Activated T-cell treated with anti-CD3 and anti-CD28 coated beads for 48 hours (primary cell): Measurements from ENCODE around the gene ADAMTS2.

Source experiments
- DNase-seq: peaks from one replicate; pipeline ENCODE4 v3.0.0-alpha.2; 2020; ENCODE audit warnings: low read depth

Gene ADAMTS2

GRCh38 chr5:179345433-179346321 lies at the start of gene ADAMTS2:
ADAMTS2 (minus strand) TSS chr5:179345461; CDS start chr5:179345328, 133 bp downstream.
- no peak for DNase-seq

- DNase-seq = no peak
These were observed 47.8 kb upstream of the ADAMTS2 start for GRCh38 chr5:179393078-179393477.

DNA sequence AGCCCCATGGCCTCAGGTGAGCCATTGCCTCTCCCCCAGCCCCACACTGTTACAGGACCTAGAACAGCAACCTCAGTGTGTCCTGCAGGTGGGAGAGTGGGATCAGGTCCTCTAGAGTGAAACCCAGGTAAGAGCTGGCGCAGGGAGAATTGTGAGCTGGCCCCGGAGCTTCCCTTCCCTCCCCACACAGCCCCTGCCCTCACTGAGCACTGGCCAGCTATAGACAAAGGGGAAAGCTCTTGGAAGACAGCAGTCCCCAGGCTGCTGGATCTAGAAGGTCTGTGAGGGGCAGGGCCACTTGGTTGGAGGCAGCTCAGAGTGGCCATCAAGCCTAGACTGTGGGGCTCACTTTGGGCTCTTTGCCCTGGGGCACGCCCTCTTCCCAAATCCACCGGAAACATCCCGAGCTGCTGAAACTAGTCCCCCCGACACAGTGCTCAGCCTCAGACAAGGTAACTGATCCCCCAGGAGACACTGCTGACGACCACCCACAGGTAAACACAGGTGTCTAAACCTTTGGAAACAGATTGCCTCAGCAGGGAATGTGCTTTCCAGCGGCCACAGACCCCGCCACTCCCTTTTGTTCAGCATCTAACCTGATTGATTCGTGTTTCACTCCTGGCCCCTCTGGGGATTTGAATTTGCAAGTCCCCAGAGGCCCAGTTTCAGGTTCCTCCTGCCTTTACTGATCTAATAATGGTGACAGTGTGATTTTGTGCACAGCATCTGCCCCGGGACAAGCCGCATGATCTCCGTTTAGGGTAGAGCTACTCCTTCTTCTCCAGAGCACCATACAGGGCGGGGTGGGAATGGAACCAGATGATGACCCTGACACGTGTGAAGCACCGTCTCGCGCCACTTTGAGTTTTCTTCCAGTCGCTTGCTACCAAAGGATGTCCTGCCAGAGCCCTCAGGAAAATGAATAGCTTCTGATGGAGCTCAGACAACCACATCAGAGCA lies 42.2 kb upstream of the ADAMTS2 start:
- DNase-seq = no peak

DNA sequence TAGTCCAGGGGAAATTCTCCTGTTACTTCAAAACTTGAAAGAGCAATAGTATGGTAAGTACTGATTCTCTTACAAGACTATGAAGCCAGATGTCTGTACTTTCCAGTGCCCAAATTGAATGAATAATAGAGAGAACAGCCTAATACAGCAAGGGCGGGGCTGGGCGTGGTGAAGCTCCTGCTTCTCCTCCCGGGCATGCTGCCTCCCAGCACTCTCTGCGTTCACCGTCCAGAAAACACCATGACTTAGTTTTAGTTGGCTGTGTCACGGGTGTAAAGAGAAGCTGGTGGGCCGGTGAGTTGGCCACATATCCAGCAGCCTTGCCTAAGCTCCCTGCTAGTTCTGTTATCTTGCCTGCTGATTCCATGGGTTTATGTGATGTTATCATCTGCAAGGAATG lies 40.7 kb upstream of the ADAMTS2 start:
- no peak for DNase-seq

DNA sequence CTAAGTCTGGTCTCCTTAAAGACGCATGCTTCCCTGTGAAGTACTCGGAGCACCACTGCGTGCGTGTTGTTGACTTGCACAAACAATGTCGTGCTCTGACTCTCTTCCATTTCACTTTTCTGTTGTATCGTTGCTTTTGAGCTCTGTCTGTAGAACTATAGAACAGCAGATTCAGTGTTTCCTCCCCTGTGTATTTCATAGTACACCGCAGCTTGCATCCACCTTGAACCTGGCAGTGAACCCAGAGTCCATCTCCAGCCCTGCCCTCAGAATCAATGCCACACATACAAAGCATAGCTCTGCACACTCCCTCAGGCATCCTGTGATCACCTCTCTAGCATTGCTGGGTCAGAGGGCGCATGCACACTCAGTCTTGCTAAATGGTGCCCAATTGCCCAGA lies 37.2 kb upstream of the ADAMTS2 start:
- no peak for DNase-seq

DNA sequence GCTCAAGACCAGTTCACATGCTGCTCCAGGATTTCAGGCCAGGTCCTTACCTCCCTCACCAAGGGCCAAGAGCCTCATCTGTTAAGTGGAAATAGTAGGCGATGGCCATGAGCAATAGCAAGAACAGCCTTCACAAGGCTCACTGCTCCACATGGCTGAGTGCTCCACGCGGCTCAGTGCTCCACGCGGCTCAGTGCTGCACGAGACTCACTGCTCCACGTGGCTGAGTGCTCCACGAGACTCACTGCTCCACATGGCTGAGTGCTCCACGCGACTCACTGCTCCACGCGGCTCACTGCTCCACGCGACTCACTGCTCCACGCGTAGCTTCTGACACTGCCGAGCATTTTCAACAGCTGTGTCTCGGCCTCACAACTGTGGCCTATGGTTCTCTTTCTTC lies 36.4 kb upstream of the ADAMTS2 start:
- no peak for DNase-seq

DNA sequence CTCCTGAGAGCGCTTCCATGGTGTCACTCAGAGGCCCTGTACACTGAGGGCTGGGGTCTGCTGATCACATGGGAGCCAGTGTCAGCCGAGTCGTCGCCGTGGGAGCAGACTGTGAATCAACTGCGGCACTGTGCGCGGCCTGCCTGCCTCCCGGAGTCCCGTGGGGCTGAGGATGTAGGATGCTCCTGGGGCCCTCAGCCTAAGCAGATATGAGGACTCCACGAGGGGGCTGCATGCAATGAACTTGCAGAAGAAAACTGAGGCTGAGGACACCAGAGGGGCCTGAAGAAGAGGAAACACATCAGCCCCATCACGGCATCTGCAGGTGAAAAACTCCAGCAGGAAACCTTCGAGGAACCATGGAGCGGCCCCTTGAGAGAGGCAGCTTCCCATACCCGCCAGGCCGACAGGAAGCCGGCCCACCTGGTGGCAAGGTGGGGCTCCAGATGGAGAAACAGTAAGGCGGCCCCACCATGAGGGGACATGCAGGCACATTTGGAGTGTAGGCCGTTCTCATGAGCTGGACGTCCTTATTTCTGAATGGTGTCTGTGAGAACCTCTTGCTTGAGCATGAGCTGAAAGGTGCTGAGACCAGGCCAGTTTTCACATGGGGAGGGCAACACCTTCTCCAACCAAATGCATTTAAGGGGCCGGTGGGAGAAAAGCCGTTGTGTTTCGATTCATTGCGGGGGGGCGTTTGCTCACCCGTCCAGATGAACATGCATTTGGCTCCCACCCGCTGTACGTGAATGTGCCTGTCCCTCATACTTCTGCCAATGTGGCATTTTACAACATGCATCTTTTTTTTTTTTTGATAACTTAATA lies 35.2 kb upstream of the ADAMTS2 start:
- no peak for DNase-seq

GRCh38 chr5:179379321-179379890 lies 34.1 kb upstream of the ADAMTS2 start:
- no peak for DNase-seq

DNA sequence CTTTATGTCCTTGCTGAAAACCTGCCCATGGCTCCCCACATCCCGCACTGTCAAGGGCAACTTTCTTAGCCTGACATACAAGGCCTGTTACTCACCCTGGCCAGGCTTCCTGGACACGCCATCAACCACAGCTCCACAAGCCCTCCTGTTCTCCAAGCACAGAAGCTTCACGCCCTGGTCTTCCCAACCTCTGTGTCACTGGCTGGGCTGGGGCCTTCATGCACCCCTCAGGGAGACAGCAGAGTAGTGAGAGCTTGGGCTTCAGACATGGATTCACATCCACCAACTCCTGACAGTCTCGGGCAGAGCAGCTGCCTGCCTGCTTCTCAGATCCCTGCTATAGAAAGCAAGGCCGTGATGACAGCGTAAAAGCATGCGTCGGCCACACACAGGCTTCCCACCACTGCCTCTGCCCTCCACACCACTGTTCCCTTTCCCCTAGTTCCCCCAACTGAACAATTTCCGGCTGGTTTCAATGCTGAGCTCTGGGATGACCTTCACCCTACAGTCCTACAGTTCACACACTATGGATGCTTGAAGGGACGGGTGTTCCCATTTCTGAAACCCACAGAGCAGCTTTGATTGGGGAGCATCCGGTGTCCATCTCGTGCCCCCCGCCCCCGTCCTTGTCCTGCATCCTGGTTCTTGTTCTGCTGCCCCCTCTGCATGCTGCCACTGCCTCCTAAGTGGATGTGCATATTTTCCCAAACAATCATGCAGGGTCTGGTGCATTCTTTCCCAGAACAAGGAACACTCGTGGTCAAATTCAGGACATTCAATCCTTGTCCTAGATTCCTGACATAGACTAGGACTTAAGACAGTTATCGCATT lies 33.4 kb upstream of the ADAMTS2 start:
- no peak for DNase-seq

DNA sequence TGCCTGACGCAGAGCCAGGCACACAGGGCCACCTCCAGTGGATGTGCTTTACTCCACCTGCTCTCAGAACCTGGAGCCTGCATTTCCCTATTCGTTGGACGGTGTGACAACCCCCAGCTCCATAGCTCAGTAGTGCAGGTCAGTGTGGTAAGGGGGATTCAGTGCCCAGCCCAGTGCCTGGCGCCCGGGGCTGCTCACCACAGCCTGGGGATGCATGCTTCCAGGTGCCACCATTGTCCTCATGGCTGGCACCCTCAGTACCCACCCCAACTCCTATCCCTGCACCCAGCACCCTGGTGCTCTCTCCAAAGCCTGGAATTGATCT lies 32.8 kb upstream of the ADAMTS2 start:
- no peak for DNase-seq

GRCh38 chr5:179377421-179378115 lies 32.3 kb upstream of the ADAMTS2 start:
- no peak for DNase-seq

GRCh38 chr5:179376701-179377420 lies 31.6 kb upstream of the ADAMTS2 start:
- DNase-seq = no peak

DNA sequence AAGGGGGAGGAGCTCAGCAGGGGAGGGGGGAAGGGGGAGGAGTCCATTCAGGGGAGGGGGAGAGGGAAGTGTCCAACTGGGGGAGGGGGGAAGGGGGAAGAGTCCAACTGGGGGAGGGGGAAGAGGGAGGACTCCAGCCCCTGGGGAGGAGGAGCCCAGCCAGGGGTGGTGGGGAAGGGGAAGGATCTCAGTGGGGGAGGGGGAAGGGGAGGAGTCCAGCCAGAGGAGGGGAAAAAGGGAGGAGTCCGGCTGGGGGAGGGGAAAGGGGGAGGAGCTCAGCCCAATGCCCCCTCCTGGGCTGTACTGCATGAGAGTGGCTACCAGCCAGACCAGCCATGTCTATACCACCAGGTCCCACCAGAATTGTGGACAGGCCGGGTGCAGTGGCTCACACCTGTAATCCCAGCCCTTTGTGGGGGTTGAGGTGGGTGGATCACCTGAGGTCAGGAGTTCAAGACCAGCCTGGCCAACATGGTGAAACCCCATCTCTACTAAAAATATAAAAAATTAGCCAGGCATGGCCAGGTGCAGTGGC lies 30.6 kb upstream of the ADAMTS2 start:
- DNase-seq = no peak

DNA sequence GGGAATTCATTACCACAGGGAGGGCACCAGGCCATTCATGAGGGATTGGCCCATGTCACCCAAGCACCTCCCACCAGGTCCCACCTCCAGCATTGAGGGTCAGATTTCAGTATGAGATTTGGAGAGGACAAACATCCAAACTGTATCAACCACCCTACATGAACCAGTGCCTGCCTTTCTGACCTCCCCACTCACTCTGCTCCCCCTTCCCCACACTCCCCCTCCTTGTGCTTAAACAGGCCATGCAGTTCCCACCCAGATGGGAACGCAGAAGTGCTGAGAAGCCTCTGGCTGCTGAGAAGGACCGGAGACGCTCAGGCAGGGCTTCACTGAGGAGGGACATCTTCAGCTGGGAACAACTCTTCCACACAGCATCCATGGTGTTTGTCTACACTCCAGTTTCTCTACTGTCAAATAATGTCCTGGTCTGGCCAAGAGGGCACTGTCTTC lies 30.0 kb upstream of the ADAMTS2 start:
- DNase-seq = no peak

GRCh38 chr5:179374506-179375235 lies 29.4 kb upstream of the ADAMTS2 start:
- no peak for DNase-seq

- no peak for DNase-seq
These were observed 28.8 kb upstream of the ADAMTS2 start for GRCh38 chr5:179373961-179374505.

DNA sequence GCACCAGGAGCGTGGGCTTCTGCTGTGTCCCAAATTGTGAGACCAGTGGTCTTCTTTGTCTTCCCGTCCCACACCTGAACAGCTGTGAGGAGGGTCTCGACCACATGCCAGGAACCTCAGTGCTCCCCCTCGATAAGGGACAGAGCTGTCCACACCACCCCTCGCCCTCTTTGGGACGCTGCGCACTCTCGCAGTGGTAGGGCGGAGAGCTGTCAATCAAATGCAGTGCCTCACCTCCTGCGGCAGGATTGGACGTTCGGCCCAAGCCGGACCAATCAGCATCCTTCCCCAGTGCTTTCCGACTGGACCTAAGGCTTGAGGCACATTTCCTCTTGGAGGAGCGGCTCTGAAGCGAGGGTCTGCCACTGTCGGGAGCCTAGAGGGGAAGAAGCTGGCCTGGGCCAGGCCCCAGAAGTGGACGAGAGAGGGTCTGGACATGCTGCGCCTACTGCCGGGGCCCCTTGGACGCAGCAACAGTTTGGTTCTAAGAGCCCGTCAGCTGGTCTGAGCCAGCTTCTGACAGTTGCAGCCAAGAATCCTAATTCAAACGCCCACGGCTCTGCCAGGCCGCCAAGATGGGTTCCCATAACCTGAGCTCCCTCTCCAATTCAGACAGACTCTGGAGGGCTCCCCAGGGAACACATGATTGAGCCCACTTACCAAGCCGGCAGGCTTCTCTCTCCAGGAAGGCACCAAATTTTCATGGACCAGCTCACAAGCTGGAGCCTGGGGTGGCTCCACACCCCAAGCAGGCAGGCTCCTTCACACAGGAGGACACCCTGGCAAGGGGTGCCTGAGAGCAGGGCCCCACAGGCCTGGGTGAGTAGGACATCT lies 28.1 kb upstream of the ADAMTS2 start:
- no peak for DNase-seq
